Left forelimb (tissue), 1 donor: Measurements from ENCODE around the gene NUDT22.

ENCODE experiments used
- DNase-seq: peaks from one replicate; pipeline ENCODE4 v3.0.0-alpha.2; 2018; ENCODE audit warnings: low spot score

NUDT22 gene

GRCh38 chr11:64225608-64226506, at the start of gene NUDT22, which contains the start of gene TRPT1:
Gene NUDT22 (plus strand): TSS chr11:64226274. CDS start chr11:64226653, 379 bp downstream.
Gene TRPT1 (minus strand): TSS chr11:64226186. CDS start chr11:64225860, 326 bp downstream.
- peak; percentile 96 for DNase-seq

- DNase-seq, result no peak
These were observed 49.3 kb upstream of the NUDT22 start for GRCh38 chr11:64176751-64177150.

- DNase-seq, result no peak
These were observed 47.9 kb upstream of the NUDT22 start for GRCh38 chr11:64178203-64178602.

- DNase-seq, result no peak
These were observed 47.0 kb upstream of the NUDT22 start for GRCh38 chr11:64178951-64179639.

GRCh38 chr11:64180891-64181290, 45.2 kb upstream of the NUDT22 start:
- DNase-seq, result no peak

GRCh38 chr11:64181506-64182411, 44.3 kb upstream of the NUDT22 start:
- DNase-seq, result peak; percentile 89

GRCh38 chr11:64183890-64184289, 42.2 kb upstream of the NUDT22 start:
- DNase-seq, result no peak

GRCh38 chr11:64185175-64185692, 40.8 kb upstream of the NUDT22 start:
- no peak for DNase-seq

GRCh38 chr11:64185693-64186491, 40.2 kb upstream of the NUDT22 start, which contains the start of gene STIP1:
Gene STIP1 (plus strand): TSS chr11:64186171. CDS start chr11:64186262, 91 bp downstream.
- DNase-seq, result peak; percentile 99

GRCh38 chr11:64186492-64187165, 39.4 kb upstream of the NUDT22 start:
- DNase-seq, result no peak

- DNase-seq, result no peak
These were observed 33.6 kb upstream of the NUDT22 start for GRCh38 chr11:64192434-64192833.

- no peak for DNase-seq
These were observed 29.4 kb upstream of the NUDT22 start for GRCh38 chr11:64196626-64197025.

- no peak for DNase-seq
These were observed 27.6 kb upstream of the NUDT22 start for GRCh38 chr11:64198511-64198910.

- no peak for DNase-seq
These were observed 24.5 kb upstream of the NUDT22 start for GRCh38 chr11:64201543-64201942.

- no peak for DNase-seq
These were observed 23.1 kb upstream of the NUDT22 start for GRCh38 chr11:64202992-64203391.

- no peak for DNase-seq
These were observed 22.5 kb upstream of the NUDT22 start for GRCh38 chr11:64203421-64204079.

- no peak for DNase-seq
These were observed 22.0 kb upstream of the NUDT22 start for GRCh38 chr11:64204080-64204440.

GRCh38 chr11:64204464-64204989, 21.5 kb upstream of the NUDT22 start:
- no peak for DNase-seq

- no peak for DNase-seq
These were observed 19.4 kb upstream of the NUDT22 start, which contains the start of gene FERMT3 for GRCh38 chr11:64206457-64207255. Gene FERMT3 (plus strand): TSS chr11:64206721. CDS start chr11:64207365, 644 bp downstream.
